Ramos (cell line): Measurements from ENCODE around the gene HID1.

Experiments
- in situ Hi-C: fragments of 300-500 bp; cut with MboI; formaldehyde crosslinking; loops from one replicate; pipeline ENCODE4 v1.14.3; 2022; ENCODE audit warnings: low sequenced_read_pairs; ENCODE audit not compliant: unreplicated experiment

HID1 gene

GRCh38 chr17:74951680-74952421 is 20.7 kb downstream of the HID1 start:
- in situ Hi-C loops = no loop called here

- in situ Hi-C loops = no loop called here
Measured at GRCh38 chr17:74951065-74951464, 21.5 kb downstream of the HID1 start.

DNA sequence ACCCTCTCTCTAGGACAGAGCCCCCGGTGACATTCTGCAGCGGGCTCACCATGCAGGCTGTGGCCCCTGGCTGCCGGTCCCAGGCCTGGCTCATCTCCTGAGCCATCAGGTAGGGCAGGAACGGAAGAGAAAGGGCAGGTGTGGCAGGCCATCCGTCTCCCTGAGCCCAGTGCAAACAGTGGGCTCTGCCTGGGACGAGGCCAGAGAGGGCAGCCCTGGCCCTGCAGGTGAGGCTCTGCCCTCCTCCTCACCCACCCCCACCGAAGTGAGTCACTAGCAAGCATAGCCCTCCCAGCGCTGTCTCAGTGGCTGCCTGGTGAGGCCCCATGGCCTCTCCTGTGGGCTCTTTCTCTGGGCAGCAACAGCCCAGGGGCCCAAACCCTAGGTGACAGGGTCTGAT is 22.4 kb downstream of the HID1 start:
- in situ Hi-C loops = no loop called here

GRCh38 chr17:74949455-74950115 is 23.0 kb downstream of the HID1 start:
- in situ Hi-C loops = no loop called here

- in situ Hi-C loops = no loop called here
Measured at GRCh38 chr17:74947041-74947754, 25.4 kb downstream of the HID1 start.

DNA sequence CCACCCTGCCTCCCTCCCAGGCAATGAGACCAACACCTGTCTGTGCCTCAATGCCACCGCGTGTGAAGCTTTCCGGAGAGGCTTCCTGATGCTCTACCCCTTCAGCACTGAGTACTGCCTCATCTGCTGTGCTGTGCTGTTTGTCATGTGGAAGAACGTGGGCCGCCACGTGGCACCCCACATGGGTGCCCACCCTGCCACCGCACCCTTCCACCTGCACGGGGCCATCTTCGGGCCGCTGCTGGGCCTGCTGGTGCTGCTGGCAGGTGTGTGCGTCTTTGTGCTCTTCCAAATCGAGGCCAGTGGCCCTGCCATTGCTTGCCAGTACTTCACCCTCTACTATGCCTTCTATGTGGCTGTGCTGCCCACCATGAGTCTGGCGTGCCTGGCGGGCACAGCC is 25.9 kb downstream of the HID1 start:
- in situ Hi-C loops = no loop called here

GRCh38 chr17:74945543-74945942 is 27.0 kb downstream of the HID1 start:
- in situ Hi-C loops = no loop called here

DNA sequence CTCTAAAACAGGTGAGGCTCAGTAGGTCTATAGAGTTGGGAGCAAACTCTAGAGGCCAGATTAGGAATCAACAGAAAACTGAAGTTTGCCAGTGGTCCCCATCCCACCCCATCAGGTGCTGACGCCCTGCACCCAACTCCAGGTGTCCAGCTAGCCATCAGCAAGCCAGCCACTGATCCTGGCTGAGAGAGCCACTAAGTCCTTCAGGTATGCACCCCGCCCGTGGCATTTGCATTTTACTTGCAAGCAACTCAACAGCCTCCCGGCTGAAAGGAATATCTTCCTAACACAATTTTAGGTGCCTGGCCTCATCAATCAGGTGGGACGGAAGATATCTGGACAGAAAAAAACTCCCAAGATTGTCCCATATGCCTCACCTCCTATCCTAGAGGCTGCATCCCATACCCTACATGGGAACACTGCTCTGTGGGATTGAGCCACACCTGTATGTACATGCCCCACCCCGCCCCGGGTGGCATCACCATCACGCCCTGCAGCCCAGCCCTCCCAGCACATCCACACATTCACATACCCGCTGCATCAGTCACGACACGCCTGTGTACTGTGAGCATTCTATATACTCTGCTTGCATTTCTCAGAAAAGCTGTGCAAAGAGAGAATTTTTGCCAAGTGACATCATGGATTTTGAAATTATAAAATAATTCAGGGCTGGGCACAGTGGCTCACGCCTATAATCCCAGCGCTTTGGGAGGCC is 28.6 kb downstream of the HID1 start:
- in situ Hi-C loops = no loop called here

- in situ Hi-C loops = no loop called here
Measured at GRCh38 chr17:74941128-74941725, 31.3 kb downstream of the HID1 start.

DNA sequence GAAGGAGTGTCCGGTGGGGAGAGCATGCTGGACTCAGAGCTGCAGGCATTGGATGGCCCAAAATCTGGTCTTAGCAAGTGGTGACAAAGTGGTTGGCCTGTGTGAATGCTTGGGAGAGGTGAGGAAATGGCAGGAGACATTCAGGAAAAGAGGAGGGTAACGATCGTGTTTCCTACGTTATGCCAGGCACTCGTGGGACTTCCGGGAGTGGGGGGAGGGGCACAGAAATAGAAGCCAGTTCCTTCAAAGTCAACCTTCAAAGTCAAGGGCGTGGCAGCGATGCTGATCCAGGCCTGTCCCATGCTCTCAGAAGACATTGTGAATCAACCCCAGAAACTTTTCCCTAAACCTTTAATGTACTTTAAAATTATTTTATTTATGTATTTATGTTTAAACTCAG is 33.0 kb downstream of the HID1 start:
- in situ Hi-C loops = no loop called here

GRCh38 chr17:74938194-74938950 is 34.2 kb downstream of the HID1 start:
- in situ Hi-C loops = no loop called here

DNA sequence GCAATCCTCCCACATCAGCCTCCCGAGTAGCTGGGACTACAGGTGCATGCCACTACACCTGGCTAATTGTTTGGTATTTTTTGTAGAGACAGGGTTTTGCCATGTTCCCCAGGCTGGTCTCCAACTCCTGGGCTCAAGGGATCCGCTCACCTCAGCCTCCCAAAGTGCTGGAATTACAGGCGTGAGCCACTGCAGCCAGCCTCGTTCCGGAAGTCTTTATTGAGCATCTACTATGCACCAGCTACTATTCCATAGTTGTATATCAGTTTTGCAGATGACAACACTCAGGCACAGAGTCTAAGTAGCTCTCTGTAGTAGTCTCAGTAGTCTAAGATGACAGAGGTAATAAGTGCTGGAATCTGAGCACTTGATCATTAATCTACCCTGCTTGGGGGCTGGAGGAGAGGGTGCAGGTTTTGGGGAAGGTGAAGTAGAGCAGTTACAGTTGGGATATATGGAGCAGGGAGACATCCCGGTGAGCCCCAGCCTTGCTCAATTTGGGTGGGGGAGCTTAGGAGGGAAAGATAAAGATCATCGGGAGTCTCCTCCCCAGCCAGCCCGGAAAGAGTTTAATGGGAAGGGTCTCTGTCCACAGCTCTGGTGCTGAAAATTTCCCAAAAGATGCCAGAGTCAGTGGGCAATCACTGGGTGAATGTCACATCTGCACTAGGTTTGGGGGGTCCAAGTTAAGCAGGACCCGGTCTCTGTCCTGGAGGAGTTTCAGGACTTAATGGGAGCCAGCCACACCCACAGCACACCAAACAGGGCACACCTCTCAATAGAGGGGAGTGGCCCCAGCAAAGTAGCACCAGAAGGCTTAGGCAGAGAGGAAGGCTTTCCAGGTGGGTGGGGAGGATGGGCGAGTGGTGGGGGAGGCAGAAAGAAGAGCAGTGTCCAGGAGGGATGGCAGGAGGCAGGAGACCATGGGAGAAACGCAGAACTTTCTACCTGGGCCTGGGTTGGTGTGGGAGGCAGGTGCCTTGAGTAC is 35.2 kb downstream of the HID1 start:
- in situ Hi-C loops = no loop called here

DNA sequence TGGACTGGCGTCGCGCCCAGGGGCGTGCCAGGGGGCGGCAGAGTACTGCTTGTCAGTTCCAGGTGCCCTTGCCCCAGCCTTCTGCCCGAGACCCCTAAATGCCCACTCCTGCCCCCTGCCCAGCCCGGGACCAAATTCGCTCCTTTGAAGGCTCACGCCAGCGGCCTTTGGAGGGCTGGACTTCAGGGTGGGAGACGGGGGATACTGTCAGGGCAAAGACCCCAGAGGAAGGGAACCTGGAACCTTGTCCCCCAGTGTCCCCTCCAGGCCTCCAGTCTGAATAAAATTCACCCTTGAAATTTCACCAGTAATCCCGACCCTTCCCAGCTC is 36.1 kb downstream of the HID1 start:
- in situ Hi-C loops = no loop called here

DNA sequence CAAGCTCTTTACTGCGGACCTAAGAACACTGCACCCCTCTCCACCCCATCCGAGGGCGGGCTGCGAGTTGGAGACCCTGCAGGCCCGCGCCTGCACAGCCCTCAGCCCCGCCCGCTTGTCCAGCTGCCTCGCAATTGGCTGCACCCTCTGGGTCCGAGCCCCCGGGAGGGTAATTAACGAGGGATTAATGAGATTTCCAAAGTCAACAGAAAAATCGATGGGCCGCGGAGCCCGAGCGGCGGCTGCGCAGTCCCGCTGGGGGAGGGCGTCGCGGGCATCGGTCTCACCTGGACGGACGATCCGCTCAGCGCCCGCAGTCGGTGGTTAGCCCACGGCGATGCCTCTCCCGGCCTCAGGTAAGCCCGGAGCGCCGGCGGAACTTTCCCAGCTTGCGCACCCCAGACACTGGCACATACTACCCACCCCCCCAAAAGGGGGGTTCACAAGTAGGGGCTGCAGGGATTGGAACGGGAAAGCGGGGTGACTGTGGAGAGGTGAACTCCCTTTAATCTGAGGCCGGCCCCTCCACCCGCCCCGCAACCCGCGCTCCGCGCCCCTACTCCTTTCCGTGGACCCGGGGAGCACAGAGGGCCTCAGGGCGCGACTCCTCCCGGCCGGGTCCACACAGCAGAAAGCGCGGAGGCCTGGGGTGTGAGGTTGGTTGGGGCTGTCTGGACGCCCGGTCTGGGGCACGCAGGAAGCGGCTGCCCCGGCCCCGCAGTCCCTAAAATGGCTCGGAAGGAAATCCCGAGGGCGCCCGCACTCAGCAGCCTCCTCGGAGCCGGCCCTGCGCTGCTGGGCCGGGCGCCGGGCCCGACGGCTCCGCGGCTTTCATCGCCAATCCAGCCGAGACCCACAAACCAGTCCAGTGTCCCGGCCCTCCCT is 36.7 kb downstream of the HID1 start, which contains the start of gene OTOP3:
Gene OTOP3 (plus strand): TSS at position 314 of the 885 bp plus-strand sequence. CDS start 24 bp downstream, at position 338.
- in situ Hi-C loops = no loop called here

DNA sequence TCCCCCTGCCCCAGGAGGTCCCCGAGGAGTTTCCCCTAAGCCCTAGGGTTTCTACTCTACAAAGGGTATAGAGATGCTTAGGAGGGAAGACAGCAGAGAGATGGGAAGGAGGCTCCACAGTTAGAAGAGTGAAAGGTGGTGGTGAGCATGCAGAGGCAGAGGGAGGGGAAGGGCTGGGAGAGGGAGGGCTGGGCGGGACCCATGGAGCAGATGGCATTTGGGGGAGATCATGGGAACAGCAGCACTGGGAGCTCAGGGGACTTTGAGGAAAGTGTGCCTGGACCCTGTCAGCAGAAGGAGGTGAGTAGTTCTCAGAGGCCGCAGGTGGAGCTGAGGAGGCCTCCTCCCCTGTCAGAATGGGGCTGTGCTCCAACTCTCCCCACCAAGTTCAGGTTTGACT is 37.5 kb downstream of the HID1 start:
- in situ Hi-C loops = no loop called here

DNA sequence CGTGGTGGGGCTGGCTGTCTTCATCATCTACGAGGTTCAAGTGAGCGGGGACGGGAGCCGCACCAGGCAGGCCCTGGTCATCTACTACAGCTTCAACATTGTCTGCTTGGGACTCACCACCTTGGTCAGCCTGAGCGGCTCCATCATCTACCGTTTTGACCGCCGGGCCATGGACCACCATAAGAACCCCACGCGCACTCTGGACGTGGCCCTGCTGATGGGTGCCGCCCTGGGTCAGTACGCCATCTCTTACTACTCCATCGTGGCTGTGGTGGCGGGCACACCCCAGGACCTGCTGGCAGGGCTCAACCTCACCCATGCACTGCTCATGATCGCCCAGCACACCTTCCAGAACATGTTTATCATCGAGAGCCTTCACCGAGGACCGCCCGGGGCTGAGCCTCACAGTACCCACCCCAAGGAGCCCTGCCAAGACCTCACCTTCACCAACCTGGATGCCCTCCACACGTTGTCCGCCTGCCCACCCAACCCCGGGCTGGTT is 42.0 kb downstream of the HID1 start:
- in situ Hi-C loops = no loop called here

DNA sequence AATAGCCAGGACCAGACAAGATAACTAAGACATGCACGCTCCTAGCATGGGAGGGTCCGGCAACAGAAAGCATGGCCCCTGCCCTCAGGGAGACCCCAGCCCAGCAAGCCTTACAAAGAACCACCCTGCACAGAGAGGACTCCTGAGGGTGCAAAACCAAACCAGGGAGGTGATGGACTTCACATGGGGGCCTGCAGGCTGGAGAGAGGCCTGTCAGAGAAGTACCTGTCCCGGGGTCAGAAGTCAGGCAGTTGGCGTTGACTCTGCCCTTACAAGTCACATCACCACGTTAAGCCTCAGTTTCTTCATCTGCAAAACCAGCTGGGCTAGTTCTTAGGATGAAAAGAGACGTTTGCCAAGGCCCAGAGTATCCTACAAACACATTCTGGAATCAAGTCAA is 43.8 kb downstream of the HID1 start:
- in situ Hi-C loops = no loop called here
